Measurements from ENCODE around the gene COL4A2. TPM values are rescaled to one million over a fixed set of nuclear protein-coding genes. Genes with fewer than 3 reads are reported as not detected.

COL4A2 gene
- total RNA-seq, 6 donors from 2014 or later = 169 to 458 (median 258) TPM

GRCh38 chr13:110284779-110285484, 22.2 kb upstream of the COL4A2 start:
- Histone ChIP-seq H3K27me3 (no peaks in the 10 kb centered on the region), H3K9me3 (no peaks in the 10 kb centered on the region), H3K4me3 (no peak overlapping the region), H3K4me1 (peaks cover 11 to 20% (median 19%) of the 10 kb centered on the region in 4 donors), H3K36me3 (peaks cover 0 to 14% (median 0%) of the 10 kb centered on the region in 4 donors), H3K27ac (no peak overlapping the region)
- TF ChIP-seq POLR2A (IDR thresholded peaks at IDR 0.05) = no peak
- TF ChIP-seq EP300 (IDR thresholded peaks at IDR 0.05) = no peak
- TF ChIP-seq CTCF (IDR thresholded peaks at IDR 0.05) = no peak
- no peak for TF ChIP-seq POLR2AphosphoS5 (IDR thresholded peaks at IDR 0.05)
- WGBS, 2 donors = 82 to 92% methylated on average over 11 of the region's 11 CpGs
- DNase-seq (no peak), ATAC-seq (ENCODE audit: low FRiP score in 2 of 2) (no peak)

GRCh38 chr13:110285991-110286832, 20.9 kb upstream of the COL4A2 start:
- Histone ChIP-seq H3K27ac (peak overlapping the region; percentile 21 to 32 (median 26)), H3K4me3 (no peak overlapping the region), H3K36me3 (peaks cover 0 to 14% (median 0%) of the 10 kb centered on the region in 4 donors), H3K9me3 (no peaks in the 10 kb centered on the region), H3K4me1 (peaks cover 11 to 20% (median 19%) of the 10 kb centered on the region in 4 donors), H3K27me3 (no peaks in the 10 kb centered on the region)
- ATAC-seq (ENCODE audit: low FRiP score in 2 of 2) (no peak), DNase-seq (no peak)
- WGBS, 2 donors = 77 to 80% methylated on average over 14 of the region's 14 CpGs
- TF ChIP-seq EP300 (IDR thresholded peaks at IDR 0.05) = no peak
- TF ChIP-seq CTCF (IDR thresholded peaks at IDR 0.05) = no peak
- no peak for TF ChIP-seq POLR2A (IDR thresholded peaks at IDR 0.05)

GRCh38 chr13:110286833-110287819, 20.0 kb upstream of the COL4A2 start:
- WGBS, 2 donors = 47 to 51% methylated on average over 15 to 21 of the region's 21 CpGs
- H3K27me3 ChIP-seq = no peaks in the 10 kb centered on the region
- H3K9me3 ChIP-seq = no peaks in the 10 kb centered on the region
- no peak for DNase-seq
- ATAC-seq (ENCODE audit: low FRiP score in 2 of 2) = peak in 1 of 2 donors; percentile 12
- peaks cover 0 to 14% (median 0%) of the 10 kb centered on the region in 4 donors for H3K36me3 ChIP-seq
- TF ChIP-seq POLR2AphosphoS5 (IDR thresholded peaks at IDR 0.05) (peak in 1 of 2 donors; percentile 53), EP300 (IDR thresholded peaks at IDR 0.05) (peak in 1 of 4 donors; percentile 49), CTCF (IDR thresholded peaks at IDR 0.05) (no peak), POLR2A (IDR thresholded peaks at IDR 0.05) (no peak)
- H3K27ac ChIP-seq = peak overlapping the region; percentile 2 to 32 (median 24)
- no peak overlapping the region for H3K4me3 ChIP-seq
- peaks cover 11 to 20% (median 19%) of the 10 kb centered on the region in 4 donors for H3K4me1 ChIP-seq

GRCh38 chr13:110289174-110289573, 17.9 kb upstream of the COL4A2 start:
- H3K36me3 ChIP-seq = peaks cover 0 to 14% (median 0%) of the 10 kb centered on the region in 4 donors
- TF ChIP-seq CTCF (IDR thresholded peaks at IDR 0.05) = no peak
- TF ChIP-seq POLR2AphosphoS5 (IDR thresholded peaks at IDR 0.05) = no peak
- no peak for TF ChIP-seq EP300 (IDR thresholded peaks at IDR 0.05)
- TF ChIP-seq POLR2A (IDR thresholded peaks at IDR 0.05) = no peak
- no peak overlapping the region for H3K27ac ChIP-seq
- H3K4me3 ChIP-seq = no peak overlapping the region
- ATAC-seq (ENCODE audit: low FRiP score in 2 of 2) (no peak), DNase-seq (no peak)
- 75 to 86% methylated on average over 9 of the region's 9 CpGs for WGBS, 2 donors
- no peaks in the 10 kb centered on the region for H3K9me3 ChIP-seq
- peaks cover 16 to 27% (median 19%) of the 10 kb centered on the region in 4 donors for H3K4me1 ChIP-seq
- H3K27me3 ChIP-seq = no peaks in the 10 kb centered on the region
